ENCODE results near the gene MCOLN1.

DNA sequence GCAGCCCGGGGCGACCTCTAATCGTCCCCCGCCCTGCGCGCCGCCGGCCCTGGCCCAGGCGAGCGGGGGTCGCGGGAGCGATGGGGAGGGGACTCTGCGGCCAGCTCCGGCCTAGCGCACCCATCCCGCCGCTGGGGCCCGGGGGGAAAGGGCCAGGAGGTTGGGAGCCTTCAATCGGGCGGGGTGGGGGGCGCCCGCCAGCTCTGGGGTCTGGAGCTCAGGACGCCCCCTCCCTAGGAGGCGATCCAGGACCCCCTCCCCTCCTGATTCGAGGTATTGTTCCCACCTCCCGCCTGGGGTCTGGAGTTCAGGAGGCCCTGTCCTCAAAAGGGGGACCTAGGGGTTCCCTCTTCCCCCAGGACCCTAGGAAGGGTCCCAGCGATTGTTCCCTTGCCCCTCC is 6.1 kb upstream of the MCOLN1 start:
- TF ChIP-seq, protein P1, sequence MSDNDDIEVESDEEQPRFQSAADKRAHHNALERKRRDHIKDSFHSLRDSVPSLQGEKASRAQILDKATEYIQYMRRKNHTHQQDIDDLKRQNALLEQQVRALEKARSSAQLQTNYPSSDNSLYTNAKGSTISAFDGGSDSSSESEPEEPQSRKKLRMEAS (IDR thresholded peaks at IDR 0.05) = no peak
- TF ChIP-seq EGR1 (IDR thresholded peaks at IDR 0.05; ENCODE audit: low read depth in 2 of 2) (no peak), FOXA1 (IDR thresholded peaks at IDR 0.05) (no peak), NR2F2 (IDR thresholded peaks at IDR 0.05) (no peak), GABPA (IDR thresholded peaks at IDR 0.05 in 1 of 2, conservative IDR thresholded peaks at IDR 0.05 in 1 of 2) (no peak), SP1 (IDR thresholded peaks at IDR 0.05) (no peak), TAF1 (conservative IDR thresholded peaks at IDR 0.05) (no peak), YY1 (IDR thresholded peaks at IDR 0.05) (no peak), RAD21 (IDR thresholded peaks at IDR 0.05) (no peak)
- TF ChIP-seq, protein P2, sequence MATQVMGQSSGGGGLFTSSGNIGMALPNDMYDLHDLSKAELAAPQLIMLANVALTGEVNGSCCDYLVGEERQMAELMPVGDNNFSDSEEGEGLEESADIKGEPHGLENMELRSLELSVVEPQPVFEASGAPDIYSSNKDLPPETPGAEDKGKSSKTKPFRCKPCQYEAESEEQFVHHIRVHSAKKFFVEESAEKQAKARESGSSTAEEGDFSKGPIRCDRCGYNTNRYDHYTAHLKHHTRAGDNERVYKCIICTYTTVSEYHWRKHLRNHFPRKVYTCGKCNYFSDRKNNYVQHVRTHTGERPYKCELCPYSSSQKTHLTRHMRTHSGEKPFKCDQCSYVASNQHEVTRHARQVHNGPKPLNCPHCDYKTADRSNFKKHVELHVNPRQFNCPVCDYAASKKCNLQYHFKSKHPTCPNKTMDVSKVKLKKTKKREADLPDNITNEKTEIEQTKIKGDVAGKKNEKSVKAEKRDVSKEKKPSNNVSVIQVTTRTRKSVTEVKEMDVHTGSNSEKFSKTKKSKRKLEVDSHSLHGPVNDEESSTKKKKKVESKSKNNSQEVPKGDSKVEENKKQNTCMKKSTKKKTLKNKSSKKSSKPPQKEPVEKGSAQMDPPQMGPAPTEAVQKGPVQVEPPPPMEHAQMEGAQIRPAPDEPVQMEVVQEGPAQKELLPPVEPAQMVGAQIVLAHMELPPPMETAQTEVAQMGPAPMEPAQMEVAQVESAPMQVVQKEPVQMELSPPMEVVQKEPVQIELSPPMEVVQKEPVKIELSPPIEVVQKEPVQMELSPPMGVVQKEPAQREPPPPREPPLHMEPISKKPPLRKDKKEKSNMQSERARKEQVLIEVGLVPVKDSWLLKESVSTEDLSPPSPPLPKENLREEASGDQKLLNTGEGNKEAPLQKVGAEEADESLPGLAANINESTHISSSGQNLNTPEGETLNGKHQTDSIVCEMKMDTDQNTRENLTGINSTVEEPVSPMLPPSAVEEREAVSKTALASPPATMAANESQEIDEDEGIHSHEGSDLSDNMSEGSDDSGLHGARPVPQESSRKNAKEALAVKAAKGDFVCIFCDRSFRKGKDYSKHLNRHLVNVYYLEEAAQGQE (IDR thresholded peaks at IDR 0.05) = no peak
- TF ChIP-seq, protein P3, sequence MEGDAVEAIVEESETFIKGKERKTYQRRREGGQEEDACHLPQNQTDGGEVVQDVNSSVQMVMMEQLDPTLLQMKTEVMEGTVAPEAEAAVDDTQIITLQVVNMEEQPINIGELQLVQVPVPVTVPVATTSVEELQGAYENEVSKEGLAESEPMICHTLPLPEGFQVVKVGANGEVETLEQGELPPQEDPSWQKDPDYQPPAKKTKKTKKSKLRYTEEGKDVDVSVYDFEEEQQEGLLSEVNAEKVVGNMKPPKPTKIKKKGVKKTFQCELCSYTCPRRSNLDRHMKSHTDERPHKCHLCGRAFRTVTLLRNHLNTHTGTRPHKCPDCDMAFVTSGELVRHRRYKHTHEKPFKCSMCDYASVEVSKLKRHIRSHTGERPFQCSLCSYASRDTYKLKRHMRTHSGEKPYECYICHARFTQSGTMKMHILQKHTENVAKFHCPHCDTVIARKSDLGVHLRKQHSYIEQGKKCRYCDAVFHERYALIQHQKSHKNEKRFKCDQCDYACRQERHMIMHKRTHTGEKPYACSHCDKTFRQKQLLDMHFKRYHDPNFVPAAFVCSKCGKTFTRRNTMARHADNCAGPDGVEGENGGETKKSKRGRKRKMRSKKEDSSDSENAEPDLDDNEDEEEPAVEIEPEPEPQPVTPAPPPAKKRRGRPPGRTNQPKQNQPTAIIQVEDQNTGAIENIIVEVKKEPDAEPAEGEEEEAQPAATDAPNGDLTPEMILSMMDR (IDR thresholded peaks at IDR 0.05; ENCODE audit: low read depth, low read length, missing input control) = no peak
- TF ChIP-seq, protein P4, sequence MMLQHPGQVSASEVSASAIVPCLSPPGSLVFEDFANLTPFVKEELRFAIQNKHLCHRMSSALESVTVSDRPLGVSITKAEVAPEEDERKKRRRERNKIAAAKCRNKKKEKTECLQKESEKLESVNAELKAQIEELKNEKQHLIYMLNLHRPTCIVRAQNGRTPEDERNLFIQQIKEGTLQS (IDR thresholded peaks at IDR 0.05) = no peak

All from liver (tissue), 3 donors.